Large intestine (tissue), 3 donors: Measurements from ENCODE around the gene AURKAIP1. TPM values are rescaled to one million over a fixed set of nuclear protein-coding genes. Genes with fewer than 3 reads are reported as not detected.
A peak's percentile ranks its signal among the peaks of the same experiment; 100 is the strongest.
"Not testable (repeated sequence)": the region's sequence is repeated elsewhere in the genome, so short reads cannot be mapped to it uniquely, and the experiment has no call there.

Source experiments
- DNase-seq, 2 donors: peaks; one replicate each; pipeline versions ENCODE4 v3.0.0 to v3.0.0-alpha.2; 2013
- H3K27ac ChIP-seq: one replicate; pipeline ENCODE4 v1.5.1; 2013; ENCODE audit warnings: low read length
- H3K27me3 ChIP-seq: 2 replicates; pipeline ENCODE4 v1.6.1; 2013; ENCODE audit warnings: low read length; ENCODE audit not compliant: control insufficient read depth, insufficient read depth
- H3K36me3 ChIP-seq: 2 replicates; pipeline ENCODE4 v1.6.1; 2013; ENCODE audit warnings: low read length; ENCODE audit not compliant: control insufficient read depth, insufficient read depth
- H3K4me1 ChIP-seq: one replicate; pipeline ENCODE4 v1.6.1; 2013; ENCODE audit warnings: low read length; ENCODE audit not compliant: control insufficient read depth, insufficient read depth
- H3K4me3 ChIP-seq: one replicate; pipeline ENCODE4 v1.5.1; 2013; ENCODE audit warnings: low read length
- H3K9me3 ChIP-seq: one replicate; pipeline ENCODE4 v1.6.1; 2013; ENCODE audit warnings: mild to moderate bottlenecking, low read depth, low read length, moderate library complexity; ENCODE audit not compliant: control insufficient read depth
- WGBS: methylation state at CpG from one replicate; pipeline ENCODE4 v1.1.5; 2013; ENCODE audit warnings: low lambda C conversion rate; ENCODE audit not compliant: insufficient coverage; 5-methylcytosine and 5-hydroxymethylcytosine counted together
- polyA plus RNA-seq: library from polyadenylated mRNA; unstranded; fragments of 120-200 nt; gene quantifications from one replicate; pipeline ENCODE4 v1.2.1, GENCODE V29; 2013

Gene AURKAIP1
- polyA plus RNA-seq, 1 donor: 88.4 TPM

- Histone ChIP-seq H3K27me3 (no peaks in the 10 kb centered on the region), H3K9me3 (peaks cover 8% of the 10 kb centered on the region), H3K4me1 (peaks cover 10% of the 10 kb centered on the region), H3K4me3 (peak overlapping the region; percentile 95), H3K36me3 (peaks cover 22% of the 10 kb centered on the region), H3K27ac (peak overlapping the region; percentile 80)
- WGBS: no CpG with 5 or more reads among the region's 41 CpGs
- DNase-seq: peak in 1 of 2 donors; percentile 57
These were observed 32.8 kb upstream of the AURKAIP1 start for GRCh38 chr1:1407636-1408318.

GRCh38 chr1:1406821-1407635 lies 32.0 kb upstream of the AURKAIP1 start, which contains the start of gene MRPL20:
TSS of gene MRPL20 (minus strand) at chr1:1407293. CDS start at chr1:1407217, 76 bp downstream.
- Histone ChIP-seq H3K27me3 (no peaks in the 10 kb centered on the region), H3K27ac (peak within 1 kb of the TSS; percentile 80), H3K36me3 (peaks cover 29% of the 10 kb centered on the region), H3K9me3 (peaks cover 3% of the 10 kb centered on the region), H3K4me1 (peaks cover 10% of the 10 kb centered on the region), H3K4me3 (peak within 1 kb of the TSS; percentile 95)
- DNase-seq: peak; percentile 92 to 95
- no CpG with 5 or more reads among the region's 98 CpGs for WGBS

DNA sequence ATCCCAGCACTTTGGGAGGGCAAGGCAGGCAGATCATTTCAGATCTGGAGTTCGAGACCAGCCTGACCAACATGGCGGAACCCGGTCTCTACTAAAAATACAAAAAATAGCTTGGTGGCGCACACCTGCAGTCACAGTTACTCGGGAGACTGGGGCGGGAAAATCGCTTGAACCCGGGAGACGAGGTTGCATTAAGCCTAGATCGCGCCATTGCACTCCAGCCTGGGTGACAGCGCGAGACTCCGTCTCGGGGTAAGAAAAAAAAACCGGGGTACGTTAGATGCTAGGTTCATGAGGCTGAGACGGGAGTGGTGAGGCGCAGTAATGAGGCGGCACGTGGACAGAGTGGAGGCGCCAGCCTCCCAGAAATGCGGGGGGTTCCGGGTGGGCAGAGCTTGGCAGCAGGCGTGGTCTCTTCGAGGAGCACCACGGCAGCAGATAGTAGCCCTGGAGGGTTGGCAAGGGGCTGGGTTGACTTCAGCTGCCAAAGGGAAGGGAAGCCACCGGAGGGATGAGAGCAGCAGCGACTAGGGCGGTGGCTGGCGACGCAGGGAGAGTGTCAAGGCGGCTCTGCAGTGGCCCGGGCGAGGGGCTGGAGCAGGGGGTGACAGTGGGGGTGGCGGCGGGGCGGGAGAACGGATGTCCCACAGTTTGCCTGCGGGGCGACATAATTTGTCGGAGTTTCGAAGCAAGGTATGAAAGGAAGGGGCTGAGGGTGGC lies 31.3 kb upstream of the AURKAIP1 start:
- no peak for DNase-seq

DNA sequence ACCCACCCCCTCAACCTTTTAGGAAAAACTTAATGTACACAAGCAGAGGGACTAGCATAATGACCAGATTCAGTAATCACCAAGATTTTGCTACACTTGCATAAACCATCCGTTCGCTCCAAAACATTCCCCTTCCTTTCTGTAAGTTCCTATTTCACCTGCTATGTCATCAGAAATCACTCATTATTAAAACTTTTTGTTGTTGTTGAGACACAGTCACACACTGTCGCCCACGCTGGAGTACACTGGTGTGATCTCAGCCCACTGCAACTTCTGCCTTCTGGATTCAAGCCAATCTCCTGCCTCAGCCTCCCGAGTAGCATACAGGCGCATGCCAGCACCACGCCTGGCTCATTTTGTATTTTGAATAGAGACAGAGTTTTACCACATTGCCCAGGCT lies 28.6 kb upstream of the AURKAIP1 start:
- no peaks in the 10 kb centered on the region for H3K9me3 ChIP-seq
- H3K4me3 ChIP-seq: no peak overlapping the region
- peaks cover 25% of the 10 kb centered on the region for H3K4me1 ChIP-seq
- H3K36me3 ChIP-seq: peaks cover 42% of the 10 kb centered on the region
- WGBS: 100% methylated on average over 3 of the region's 7 CpGs
- no peak overlapping the region for H3K27ac ChIP-seq
- no peak for DNase-seq
- H3K27me3 ChIP-seq: no peaks in the 10 kb centered on the region

More for the DNA sequence above, 31.3 kb upstream of the AURKAIP1 start:
- no CpG with 5 or more reads among the region's 43 CpGs for whole genome bisulfite sequencing
- Histone ChIP-seq H3K9me3 (no peaks in the 10 kb centered on the region), H3K4me3 (peak overlapping the region; percentile 95), H3K27ac (no peak overlapping the region), H3K27me3 (no peaks in the 10 kb centered on the region), H3K36me3 (peaks cover 34% of the 10 kb centered on the region), H3K4me1 (peaks cover 10% of the 10 kb centered on the region)

- H3K4me1 ChIP-seq: peaks cover 29% of the 10 kb centered on the region
- H3K4me3 ChIP-seq: not testable (repeated sequence)
- WGBS: no CpG with 5 or more reads among the region's 9 CpGs
These were observed 27.9 kb upstream of the AURKAIP1 start for GRCh38 chr1:1402901-1403392.

DNA sequence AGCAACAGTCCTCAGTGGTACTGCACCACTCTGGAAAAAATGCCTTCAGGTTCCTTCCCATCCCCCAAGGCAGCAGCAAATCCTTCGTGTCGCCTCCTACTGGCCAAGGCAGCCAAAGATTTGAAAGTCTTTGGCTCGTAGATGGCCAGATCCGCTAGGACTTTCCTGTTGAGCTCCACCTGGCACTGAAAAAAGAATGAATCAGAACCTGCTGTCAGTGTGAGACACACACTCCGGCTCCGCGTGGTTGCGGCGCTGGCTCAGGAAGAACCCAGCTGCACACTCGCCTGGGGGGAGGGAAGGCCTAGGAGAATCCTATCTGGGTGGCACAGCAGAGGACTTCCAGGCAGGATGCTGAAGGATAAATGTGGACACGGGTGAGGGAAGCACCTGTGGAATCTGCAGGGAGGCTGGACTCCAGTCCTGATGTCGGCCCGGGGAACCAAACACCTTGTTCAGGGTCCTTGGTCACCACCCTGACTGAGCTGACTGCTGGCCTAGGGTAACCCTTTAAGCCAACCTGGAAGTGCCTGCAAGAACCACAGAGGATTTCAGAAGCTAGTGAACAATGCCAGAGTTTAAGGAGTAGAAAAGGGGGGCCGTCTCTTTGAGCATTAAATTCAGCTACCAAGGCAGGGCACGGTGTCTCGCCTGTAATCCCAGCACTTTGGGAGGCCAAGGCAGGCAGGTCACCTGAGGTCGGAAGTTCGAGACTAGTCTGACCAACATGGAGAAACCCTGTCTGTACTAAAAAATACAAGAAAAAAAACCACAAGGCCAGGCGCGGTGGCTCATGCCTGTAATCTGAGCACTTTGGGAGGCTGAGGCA lies 27.3 kb upstream of the AURKAIP1 start:
- Histone ChIP-seq H3K4me1 (peaks cover 35% of the 10 kb centered on the region), H3K27me3 (no peaks in the 10 kb centered on the region), H3K4me3 (no peak overlapping the region), H3K27ac (no peak overlapping the region), H3K9me3 (no peaks in the 10 kb centered on the region), H3K36me3 (peaks cover 48% of the 10 kb centered on the region)
- peak in 1 of 2 donors; percentile 35 for DNase-seq
- WGBS: 90% methylated on average over 4 of the region's 20 CpGs

More at GRCh38 chr1:1402901-1403392, 27.9 kb upstream of the AURKAIP1 start:
- not testable (repeated sequence) for H3K27me3 ChIP-seq, H3K9me3 ChIP-seq, H3K27ac ChIP-seq, DNase-seq
- peaks cover 42% of the 10 kb centered on the region for H3K36me3 ChIP-seq

DNA sequence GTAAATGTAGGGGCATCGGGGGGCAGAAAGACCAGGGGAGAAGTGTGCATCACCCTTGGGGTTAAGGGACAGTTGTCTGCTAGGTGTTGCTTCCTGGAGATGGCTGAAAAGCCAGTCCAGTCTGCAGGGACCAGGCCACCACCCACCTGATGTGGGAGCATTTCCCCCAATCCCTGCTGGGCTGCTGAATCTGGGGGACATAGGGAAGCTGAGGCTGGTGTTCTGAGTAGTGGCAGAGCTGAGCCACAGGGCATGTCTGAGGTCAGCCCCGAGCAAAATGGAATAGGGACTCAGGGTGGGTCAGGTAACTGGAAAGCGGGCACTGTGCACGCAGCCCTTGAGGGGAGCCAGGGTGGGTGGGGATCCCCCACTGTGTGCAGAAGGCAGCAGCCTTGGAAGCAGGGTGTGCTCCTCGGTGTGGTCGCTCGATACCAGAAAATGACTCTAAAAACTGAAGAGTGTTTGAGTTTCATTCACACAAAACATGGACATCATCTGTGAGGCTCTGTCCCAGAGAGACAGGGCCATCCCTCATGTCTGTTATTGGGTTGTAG lies 26.5 kb upstream of the AURKAIP1 start:
- Histone ChIP-seq H3K27ac (peak overlapping the region; percentile 30), H3K36me3 (peaks cover 53% of the 10 kb centered on the region), H3K4me3 (no peak overlapping the region), H3K27me3 (no peaks in the 10 kb centered on the region), H3K4me1 (peaks cover 37% of the 10 kb centered on the region), H3K9me3 (no peaks in the 10 kb centered on the region)
- DNase-seq: no peak
- 80% methylated on average over 1 of the region's 7 CpGs for WGBS

GRCh38 chr1:1400576-1401456 lies 25.8 kb upstream of the AURKAIP1 start:
- H3K27ac ChIP-seq: peak overlapping the region; percentile 72
- DNase-seq: peak in 1 of 2 donors; percentile 66
- H3K4me1 ChIP-seq: peaks cover 31% of the 10 kb centered on the region
- H3K9me3 ChIP-seq: no peaks in the 10 kb centered on the region
- peaks cover 54% of the 10 kb centered on the region for H3K36me3 ChIP-seq
- no CpG with 5 or more reads among the region's 22 CpGs for WGBS
- H3K4me3 ChIP-seq: peak overlapping the region; percentile 95
- H3K27me3 ChIP-seq: no peaks in the 10 kb centered on the region
